Mucosa of descending colon (tissue), 3 donors: Measurements from ENCODE around the gene PTGES3L. TPM values are rescaled to one million over a fixed set of nuclear protein-coding genes. Genes with fewer than 3 reads are reported as not detected.
A peak's percentile ranks its signal among the peaks of the same experiment; 100 is the strongest.
"Not testable (repeated sequence)": the region's sequence is repeated elsewhere in the genome, so short reads cannot be mapped to it uniquely, and the experiment has no call there.

Experiments used
- ATAC-seq: fragments of 200-7000 bp; cut with Tn5 transposase; one replicate; pipeline ENCODE4 v1.9.1; 2020; ENCODE audit warnings: mild to moderate bottlenecking, moderate library complexity
- DNase-seq, 3 donors: peaks; one replicate each; pipeline ENCODE4 v3.0.0-alpha.2; 2020
- H3K36me3 ChIP-seq: fragments of 200-600 bp; one replicate; pipeline ENCODE4 v1.8.0; 2021; ENCODE audit warnings: low read depth, mild to moderate bottlenecking
- H3K4me1 ChIP-seq: fragments of 200-600 bp; one replicate; pipeline ENCODE4 v1.8.0; 2021; ENCODE audit warnings: low read depth, mild to moderate bottlenecking
- H3K4me3 ChIP-seq: fragments of 200-600 bp; one replicate; pipeline ENCODE4 v1.8.0; 2021; ENCODE audit warnings: mild to moderate bottlenecking
- H3K9me3 ChIP-seq: fragments of 200-600 bp; one replicate; pipeline ENCODE4 v1.8.0; 2021; ENCODE audit warnings: mild to moderate bottlenecking
- CTCF ChIP-seq: fragments of 200-600 bp; IDR thresholded peaks from one replicate; pipeline ENCODE4 v1.8.0; 2022; ENCODE audit warnings: antibody characterized with exemption, mild to moderate bottlenecking
- intact Hi-C, 2 donors: fragments of 100-400 bp; cut with DNase I in 1 of 2; cut with micrococcal nuclease in 1 of 2; formaldehyde crosslinking; loops; one replicate each; pipeline versions ENCODE4 v1.11.0 to v1.11.1; 2022; cut with DNase I, micrococcal nuclease
- total RNA-seq, 3 donors: library from RNA; stranded (reverse); fragmentation: NEBNext Ultra II Directional in 2 of 3; extraction: Animal tissue kit (Norgen Biotek cat#: 25700) in 2 of 3; gene quantifications; one replicate each; pipeline versions ENCODE4 v1.2.1 to v1.2.4, GENCODE V29; 2021 to 2023
- donor health status: DM: no; HTN: no; CAD: no; lungs with moderate emphysema.
- donor health status: DM: no; HTN: no; CAD: no.
- donor health status: DM: no; HTN: yes; CAD: no.

The PTGES3L gene
- total RNA-seq, 3 donors from 2014 or later: 3.8 to 5.5 (median 4.4) TPM

GRCh38 chr17:42980274-42980765 is 440 bp upstream of the PTGES3L start, which contains the start of gene RUNDC1:
RUNDC1 (plus strand) TSS chr17:42980565; CDS start chr17:42980577, 12 bp downstream.
- no peaks in the 10 kb centered on the region for H3K36me3 ChIP-seq
- DNase-seq (peak; percentile 98 to 99 (median 98)), ATAC-seq (peak; percentile 92)
- no peaks in the 10 kb centered on the region for H3K9me3 ChIP-seq
- no peak for TF ChIP-seq CTCF
- intact Hi-C loops: no loop called here
- peaks cover 14% of the 10 kb centered on the region for H3K4me1 ChIP-seq
- peak within 1 kb of the TSS; percentile 97 for H3K4me3 ChIP-seq

- not testable (repeated sequence) for H3K4me3 ChIP-seq
These were observed 4.2 kb downstream of the PTGES3L start for GRCh38 chr17:42975701-42976100.

GRCh38 chr17:42975265-42975664 is 4.6 kb downstream of the PTGES3L start:
- no peaks in the 10 kb centered on the region for H3K9me3 ChIP-seq
- peaks cover 4% of the 10 kb centered on the region for H3K4me1 ChIP-seq
- no peak for TF ChIP-seq CTCF
- no peak for ATAC-seq
- H3K36me3 ChIP-seq: no peaks in the 10 kb centered on the region
- DNase-seq: no peak
- no peak overlapping the region for H3K4me3 ChIP-seq
- intact Hi-C loops: no loop called here

More at GRCh38 chr17:42975701-42976100, 4.2 kb downstream of the PTGES3L start:
- intact Hi-C loops, ATAC-seq, H3K4me1 ChIP-seq, H3K36me3 ChIP-seq, H3K9me3 ChIP-seq, DNase-seq: not testable (repeated sequence)

GRCh38 chr17:42973323-42973722 is 6.6 kb downstream of the PTGES3L start:
- intact Hi-C loops, H3K4me1 ChIP-seq, ATAC-seq, DNase-seq, H3K4me3 ChIP-seq, H3K9me3 ChIP-seq, H3K36me3 ChIP-seq: not testable (repeated sequence)

- Histone ChIP-seq H3K9me3 (no peaks in the 10 kb centered on the region), H3K36me3 (no peaks in the 10 kb centered on the region), H3K4me3 (no peak overlapping the region), H3K4me1 (no peaks in the 10 kb centered on the region)
- intact Hi-C loops: no loop called here
- TF ChIP-seq CTCF: no peak
- ATAC-seq (no peak), DNase-seq (no peak)
These were observed 8.3 kb downstream of the PTGES3L start for GRCh38 chr17:42971589-42971988.

GRCh38 chr17:42969001-42969581 is 10.8 kb downstream of the PTGES3L start:
- Histone ChIP-seq H3K36me3 (no peaks in the 10 kb centered on the region), H3K4me1 (no peaks in the 10 kb centered on the region), H3K9me3 (no peaks in the 10 kb centered on the region), H3K4me3 (no peak overlapping the region)
- no peak for ATAC-seq
- TF ChIP-seq CTCF: no peak
- intact Hi-C loops: no loop called here
- no peak for DNase-seq
